NCI-H510A treated with DMSO at 0.1 percent for 48 hours (cell line): ENCODE measurements around the gene FBLN2.
A peak's percentile ranks its signal among the peaks of the same experiment; 100 is the strongest.

Experiments used
- DNase-seq: peaks from one replicate; lab custom pipeline; 2025; lab: John Stamatoyannopoulos, UW

The FBLN2 gene

DNA sequence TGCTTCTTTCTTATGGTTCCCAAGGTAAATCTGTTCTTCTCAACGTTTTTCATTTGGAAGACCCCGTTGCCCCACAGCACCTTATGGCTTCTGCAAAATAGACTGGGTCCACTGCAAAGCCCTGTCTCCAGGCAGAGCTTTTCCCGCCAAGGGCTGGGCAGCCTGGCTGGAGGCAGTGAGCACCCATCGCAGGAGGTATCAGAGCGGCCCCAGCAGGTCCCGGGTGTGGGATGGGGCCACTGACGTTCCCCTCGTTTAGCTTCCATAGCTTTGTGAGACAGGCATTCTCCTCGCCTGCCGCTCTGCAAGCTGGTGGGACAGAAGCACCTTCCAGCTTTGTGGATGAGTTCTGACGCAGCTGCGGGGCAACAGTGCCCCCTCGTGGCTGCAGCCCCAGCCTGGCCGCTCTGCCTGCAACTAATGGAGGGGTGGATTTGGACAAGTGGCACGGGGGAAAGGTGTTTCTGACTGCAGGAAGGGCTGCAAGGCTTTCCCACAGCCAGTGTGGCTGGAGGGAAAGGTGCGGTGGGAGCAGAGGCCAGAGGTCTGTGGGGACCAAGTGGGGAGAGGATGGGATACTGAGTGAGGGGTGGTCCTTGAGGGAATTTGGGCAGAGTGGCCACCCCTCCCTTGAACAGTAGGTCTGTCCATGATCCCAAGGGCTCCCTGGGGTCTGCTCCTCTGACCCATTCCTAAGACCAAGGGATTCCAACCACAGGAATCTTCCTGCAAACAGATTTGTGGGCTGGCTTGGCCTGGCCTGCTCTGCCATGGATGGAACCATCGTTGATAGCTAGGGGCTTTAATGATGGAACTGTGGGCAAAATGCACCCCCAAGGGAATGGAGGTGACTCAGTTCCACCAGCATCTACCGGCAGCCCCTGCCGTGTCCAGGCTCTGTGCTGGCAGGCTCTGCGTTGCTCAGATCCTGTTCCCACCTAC lies 99.4 kb downstream of the FBLN2 start:
- DNase-seq, result peak; percentile 89

DNA sequence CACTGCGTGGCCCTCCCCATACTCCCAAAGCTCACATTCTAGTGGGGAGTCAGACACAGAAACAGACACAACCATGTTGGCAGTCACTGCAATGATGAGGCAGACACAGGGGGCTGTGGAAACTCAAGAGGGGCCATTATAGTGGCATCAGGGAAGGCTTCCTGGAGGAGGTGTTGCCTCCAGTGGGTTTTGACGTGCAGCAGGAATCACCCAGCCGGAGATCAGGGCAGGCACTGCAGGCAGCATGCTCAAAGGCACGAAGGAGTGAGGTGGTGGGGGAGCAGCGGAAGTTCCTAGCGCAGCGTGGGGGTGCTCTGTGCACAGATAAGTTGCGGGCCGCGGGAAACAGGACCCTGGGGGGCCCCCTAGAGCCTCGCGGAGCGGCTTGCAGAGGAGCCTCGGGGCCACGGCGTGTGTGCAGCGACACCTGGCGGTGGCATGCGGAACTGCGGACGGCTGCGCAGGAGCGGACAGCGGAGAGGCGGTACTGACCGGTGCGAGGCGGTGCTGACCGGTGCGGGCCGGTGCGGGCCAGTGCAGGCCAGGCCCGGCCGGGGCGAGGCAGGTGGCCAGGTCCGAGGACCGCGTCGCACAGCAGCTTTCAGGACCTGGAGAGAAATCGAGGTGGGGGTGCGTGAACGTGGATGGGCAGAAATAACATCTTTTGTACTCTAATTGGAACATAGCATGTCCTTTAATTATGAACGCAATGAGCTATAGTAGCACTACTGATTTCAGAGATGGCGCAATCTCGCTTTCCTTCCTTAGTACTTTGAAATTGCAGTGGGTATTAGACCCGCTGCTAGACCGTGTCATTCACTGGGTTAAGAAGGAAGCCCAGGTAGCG lies 101.5 kb downstream of the FBLN2 start:
- peak; percentile 20 for DNase-seq

DNA sequence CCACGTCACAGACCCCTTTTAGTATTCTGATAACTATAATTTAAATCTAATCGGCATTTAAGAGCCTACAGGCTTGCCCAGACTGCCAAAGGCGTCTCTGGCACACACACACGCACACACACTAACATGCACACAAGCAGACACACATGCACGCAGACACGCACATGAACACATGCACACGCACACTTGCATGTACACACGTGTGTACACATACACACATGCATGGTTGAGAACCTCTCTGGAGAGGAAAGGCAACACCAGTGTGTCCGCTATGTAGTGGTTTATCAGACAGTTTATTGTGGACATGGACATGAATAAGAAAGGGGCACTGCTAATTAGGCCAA lies 102.1 kb downstream of the FBLN2 start:
- DNase-seq, result no peak

DNA sequence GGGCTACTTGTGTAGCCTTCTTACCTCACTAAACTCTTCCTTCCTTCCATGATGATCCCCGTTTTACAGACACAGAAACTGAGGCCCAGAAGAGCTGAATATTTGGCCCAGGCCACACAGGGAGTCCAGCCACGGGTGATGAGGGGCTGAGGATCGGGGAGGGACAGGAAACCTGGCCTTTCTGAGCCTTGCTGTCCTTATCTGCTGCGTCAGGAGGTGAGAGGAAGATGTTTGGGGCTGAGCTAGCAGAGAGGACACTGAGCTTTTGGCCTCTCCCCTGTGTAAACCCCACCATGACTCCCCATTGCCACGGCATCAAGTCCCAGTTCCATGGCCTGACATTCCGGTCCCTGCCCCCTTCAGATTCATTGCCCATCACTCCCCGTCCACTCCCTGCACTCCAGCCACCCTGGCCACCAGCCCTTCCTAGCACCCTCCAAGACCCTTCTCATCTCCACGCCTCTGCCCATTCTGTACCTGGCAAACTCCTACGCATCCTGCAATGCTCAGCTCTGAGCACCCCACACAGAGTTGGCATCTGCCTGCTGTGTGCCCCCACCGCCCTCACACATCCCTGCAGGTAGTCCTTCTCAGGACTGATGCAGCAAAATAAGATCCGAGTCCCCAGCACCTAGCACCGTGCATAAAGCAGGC lies 103.0 kb downstream of the FBLN2 start:
- DNase-seq, result no peak

DNA sequence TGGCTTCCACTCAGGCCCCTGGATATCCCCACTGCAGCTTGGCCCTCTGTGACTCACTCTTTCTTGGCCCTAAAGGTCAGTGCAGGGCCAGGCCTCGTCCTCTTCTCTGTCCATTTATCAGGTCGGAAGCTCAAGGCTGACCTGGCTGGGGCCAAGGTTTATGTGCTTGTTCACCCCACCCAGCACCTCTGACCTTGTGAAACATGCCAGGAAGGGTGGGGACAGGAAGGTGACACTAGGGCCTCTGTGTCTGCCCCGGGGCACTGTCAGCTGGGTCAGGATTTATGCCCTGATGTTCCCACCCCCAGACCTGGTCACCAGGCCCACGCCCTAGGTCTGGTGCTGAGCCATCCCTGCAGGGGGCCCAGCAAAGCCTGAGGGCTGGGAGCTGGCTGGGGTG lies 103.8 kb downstream of the FBLN2 start:
- no peak for DNase-seq

DNA sequence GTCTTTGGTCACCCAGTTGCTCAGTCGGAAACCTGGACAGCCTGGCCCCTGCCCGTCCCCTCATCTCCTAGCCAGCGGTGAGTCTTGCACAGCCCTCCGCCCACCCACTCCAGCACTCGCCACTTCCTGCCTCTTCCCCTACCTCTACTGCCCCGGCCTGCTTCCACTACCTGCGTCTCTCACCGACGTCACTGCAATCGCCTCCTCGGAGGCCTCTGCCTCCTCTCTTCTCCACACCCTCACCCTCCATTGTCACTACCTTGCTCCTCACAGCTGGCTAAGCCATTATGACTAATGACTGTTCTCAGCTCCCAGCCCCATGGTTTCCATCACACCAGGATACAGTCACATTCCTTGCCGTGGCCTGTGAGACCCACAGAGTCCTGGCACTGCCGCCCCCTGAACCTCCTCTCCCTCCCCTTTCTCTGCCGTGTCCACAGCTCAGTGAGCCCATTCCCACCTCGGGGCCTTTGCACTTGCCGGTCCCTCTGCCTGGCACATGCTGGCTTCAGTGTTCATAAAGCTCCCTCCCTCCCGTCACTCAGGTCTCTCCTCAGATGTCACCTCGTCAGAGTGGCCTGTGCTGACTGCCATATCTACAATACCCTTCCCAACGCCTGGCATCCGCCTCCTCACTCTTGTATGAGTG lies 104.8 kb downstream of the FBLN2 start:
- no peak for DNase-seq

DNA sequence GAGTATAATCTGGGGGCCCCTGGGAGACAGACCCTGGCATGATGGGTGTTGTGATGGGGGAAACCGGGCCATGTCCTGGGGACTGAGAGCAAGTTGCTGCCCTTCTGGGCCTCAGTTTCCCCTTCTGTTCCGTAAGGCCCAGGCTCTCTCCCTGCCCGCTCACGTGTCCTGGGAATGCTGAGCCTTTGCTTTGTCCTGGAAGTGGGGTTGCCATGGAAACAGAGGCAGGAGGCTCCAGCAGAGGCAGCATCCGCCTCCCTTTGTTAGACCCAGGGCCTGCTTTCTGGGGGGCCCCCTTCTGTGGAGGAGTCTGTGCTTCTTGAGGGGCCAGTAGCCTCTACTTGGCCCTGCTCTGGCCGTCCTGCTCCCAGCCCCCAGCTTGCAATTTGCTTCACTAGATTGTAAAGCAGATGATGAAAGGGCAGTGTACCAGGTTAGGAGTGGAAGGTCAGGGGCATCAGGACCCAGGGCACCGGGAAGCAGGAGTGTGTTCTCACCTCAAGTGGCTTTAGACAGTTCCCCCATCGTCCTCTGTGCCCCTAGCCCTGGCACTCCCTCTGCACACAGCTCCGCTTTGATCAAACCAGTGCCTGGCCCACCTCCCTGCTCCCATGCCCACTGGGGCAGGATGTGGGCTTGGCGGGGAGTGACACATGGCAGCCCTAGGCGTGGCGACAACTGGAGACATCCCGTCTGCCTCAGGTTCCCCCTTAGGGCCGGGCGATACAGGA lies 105.6 kb downstream of the FBLN2 start:
- DNase-seq, result no peak

DNA sequence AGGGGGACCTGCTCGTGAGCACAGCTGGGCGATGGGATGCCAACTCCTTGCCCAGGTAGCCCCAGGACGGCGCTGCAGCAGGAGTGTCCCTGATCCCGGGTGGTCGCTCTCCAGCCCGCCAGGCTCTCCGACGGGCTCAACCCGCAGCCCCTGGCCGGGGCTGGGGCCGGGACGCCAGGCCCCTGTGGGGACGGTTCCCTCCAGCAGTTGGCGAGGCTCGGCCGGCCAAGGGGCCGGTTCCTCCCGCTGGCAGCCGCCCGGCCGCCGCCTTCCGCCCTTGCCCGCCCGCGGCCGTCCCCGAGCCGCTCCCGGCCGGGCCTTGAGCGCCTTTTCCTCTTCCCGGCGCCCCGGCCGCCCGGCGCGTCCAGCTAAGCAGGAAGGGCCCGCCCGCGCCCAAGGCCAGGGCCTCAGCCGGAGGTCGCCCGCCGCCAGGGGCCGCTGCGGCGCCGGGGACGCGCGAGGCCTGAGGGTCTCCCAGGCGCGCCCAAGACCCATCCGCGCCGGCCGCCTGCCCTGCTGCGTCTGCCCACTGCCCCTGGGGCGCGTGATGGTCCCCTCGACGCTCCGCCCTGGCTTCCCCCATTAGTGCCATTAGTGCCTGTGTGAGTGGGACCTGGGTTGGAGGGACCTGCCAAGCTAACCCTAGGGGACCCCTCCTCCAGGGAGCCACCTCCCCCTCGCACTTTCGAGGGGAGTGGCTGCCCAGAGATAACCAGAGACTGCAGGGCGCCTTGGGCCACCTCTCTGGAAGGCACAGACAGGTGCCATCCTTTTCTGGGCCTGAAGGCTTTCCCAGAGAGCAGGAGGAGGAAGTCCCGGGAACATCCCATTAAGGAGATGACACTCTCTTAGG lies 106.4 kb downstream of the FBLN2 start:
- DNase-seq, result no peak

DNA sequence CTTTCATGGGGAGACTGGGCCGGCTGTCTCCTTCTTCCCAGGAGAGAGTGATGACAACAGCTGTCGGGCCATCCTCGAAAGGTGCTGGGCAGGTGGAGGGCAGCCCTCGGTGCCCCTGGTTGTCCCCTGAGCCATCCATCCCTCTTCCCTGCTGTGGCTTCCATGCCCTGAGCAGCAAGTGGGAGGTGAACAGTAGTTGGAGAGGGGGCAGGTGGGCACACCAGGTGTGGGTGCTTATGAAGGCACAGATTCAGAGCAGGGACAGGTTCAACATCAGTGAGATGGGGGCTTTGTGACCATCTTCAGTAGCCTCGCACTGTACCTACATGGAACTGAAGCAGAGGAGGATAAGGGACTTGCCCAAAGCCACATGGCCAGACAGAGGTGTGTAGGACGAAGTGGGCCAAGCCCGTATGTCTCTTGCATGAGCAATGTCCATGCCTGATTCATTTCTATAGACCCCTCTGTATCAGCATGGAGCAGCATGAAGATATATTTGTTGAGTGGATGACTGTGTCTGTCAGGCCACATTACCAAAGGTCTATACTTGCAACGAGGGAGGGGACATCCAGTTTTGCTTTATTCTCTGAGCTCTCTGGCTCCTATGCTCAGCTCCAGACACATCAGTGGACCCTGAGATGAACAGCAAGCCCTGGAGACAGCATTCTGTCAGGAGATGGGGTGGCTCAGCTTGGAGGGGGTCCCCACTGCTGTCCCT lies 107.8 kb downstream of the FBLN2 start:
- DNase-seq, result no peak

DNA sequence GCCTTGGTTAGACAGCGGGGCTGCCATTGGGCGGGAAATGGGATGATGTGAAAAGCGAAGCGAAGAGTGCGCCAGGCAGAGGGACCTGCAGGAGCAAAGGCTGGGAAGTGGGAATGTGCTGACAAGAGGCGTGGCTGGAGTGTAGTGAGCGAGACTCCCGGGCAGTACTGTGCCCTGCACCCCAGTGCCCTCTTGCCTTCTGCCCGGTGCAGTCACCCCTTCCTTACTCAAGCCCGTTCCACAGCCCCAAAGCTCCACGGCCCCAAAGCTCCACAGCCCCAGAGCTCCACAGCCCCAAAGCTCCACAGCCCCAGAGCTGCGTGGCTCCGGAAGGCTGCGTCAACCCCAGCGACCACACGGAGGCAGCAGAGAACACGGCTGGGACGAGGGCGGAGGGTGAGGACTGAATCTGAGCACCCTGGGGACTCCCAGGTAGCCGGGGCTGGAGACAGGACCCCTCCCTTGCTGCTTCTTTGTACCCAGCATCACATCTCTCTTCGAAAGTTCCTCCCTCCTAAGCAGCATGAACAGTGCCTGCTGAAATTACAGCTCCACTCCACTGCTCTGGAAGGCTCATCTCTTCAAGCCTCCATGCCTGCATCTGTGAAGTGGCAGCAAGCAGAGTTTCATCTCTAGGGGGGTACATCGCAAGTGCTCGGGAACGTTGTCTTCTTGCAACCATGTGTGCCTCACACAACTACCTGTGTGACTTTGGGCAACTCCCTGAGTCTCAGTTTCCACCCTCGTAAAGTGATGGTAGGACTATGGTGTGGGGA lies 108.9 kb downstream of the FBLN2 start:
- DNase-seq, result peak; percentile 55

DNA sequence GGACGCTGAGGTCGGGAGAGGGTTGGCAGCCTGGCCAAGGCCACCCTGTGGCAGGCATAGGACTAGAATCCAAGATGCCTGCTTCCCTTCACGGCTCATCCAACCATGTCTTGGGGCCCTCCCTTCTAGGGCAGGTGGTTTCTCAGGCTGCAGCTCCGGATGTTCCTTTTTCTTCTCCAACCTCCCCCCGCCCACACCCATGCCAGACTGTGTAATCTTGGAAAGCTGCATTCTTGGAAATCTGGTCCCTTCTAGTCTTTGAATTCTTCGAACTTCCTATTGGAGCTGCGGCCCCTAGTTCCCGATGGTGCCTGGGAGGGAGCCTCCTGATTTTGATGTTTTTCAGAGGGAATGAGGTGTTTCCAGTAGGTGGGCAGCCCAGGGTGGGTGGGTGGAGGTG lies 109.8 kb downstream of the FBLN2 start:
- no peak for DNase-seq

DNA sequence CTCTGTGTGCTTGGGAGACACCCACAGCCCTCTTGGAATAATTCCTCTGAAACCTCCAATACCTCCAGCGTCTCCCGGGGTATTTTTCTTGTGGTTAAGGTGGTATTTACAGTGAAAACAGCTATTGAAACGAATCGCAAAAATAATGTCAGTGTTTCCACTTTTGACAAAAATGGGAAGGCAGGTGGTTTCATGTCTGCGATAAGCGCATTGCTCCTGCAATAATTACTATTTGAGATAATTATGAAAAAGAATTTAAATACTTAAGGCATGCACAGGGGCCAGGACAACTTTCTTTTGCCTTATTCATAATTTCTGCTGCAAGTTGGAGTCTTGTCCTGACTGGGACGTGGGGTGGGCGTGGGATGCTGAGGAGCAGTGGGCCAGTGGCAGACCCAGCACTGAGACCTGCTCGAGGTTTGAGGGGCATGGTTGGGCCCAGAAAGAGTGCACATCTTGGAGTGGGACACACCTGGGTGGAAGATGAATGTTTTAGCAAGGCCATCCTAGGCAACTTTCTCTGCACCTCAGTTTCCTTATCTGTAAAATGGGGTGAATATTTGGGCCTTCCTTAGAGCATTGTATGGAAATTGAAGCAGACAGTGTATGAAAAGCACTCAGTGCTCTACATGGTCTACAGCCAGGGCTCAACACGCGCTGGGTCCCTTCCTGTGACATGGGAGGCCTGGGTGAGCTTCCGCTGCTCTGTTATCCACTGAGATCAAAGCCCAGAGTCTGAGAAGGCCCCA lies 110.5 kb downstream of the FBLN2 start:
- DNase-seq, result no peak

DNA sequence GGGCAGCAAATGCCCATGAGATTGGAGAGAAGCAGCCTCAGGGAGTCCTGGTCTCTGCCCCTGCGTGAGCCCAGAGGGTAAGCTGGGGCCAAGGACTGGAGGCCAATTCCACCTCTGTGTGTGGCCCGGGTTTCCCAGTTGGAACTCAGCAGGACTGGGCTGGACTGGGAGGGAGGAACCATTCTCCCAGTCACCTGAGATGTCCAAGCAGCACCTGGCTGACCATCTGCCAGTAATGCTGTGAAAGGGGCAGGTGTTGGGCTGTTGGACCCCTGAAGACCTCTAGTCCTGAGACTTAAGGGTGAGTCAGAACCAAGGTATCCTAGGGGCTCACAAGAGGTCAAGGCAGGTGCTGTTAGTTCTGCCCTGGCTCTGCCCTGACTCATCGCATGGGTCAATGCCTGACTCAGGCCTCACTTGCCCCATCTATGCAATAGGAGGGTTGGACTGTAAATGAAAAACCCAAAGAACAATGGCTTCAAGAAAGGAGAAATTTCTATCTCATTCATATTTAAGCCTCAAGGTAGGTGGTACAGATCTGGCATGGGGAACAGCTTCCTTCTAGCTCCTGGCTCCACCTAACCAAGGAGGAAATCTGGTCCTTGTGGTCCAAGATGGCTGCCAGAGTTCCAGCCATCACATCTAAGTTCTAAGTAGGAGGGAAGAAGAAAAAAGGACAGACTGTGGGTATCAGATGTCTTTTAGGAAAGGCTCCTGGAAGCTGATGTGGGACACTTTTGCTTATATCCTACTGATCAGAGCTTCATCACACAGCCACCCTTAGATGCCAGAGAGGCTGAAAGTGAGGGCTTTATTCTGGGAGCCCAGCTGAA lies 111.3 kb downstream of the FBLN2 start:
- DNase-seq, result no peak

DNA sequence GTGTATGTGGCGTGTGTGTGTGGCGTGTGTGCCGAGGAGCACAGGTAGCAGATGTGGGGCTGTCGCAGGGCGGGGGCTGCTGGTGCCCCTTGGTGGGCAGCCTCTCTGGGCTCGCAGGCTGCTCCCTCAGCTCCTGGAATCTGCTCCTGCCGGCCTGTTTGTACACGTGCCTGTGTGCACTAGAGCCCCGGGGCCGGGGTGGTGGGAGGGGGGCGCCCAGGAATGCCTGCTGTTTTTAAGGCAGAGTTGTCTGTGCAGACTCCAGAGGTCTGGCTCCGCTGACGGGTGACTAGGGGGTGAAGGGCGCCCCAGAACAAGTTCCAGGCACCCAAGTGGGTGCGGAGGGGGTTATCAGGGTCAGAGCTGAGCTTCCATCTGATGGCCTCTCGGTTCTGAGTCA lies 112.2 kb downstream of the FBLN2 start:
- DNase-seq, result no peak

DNA sequence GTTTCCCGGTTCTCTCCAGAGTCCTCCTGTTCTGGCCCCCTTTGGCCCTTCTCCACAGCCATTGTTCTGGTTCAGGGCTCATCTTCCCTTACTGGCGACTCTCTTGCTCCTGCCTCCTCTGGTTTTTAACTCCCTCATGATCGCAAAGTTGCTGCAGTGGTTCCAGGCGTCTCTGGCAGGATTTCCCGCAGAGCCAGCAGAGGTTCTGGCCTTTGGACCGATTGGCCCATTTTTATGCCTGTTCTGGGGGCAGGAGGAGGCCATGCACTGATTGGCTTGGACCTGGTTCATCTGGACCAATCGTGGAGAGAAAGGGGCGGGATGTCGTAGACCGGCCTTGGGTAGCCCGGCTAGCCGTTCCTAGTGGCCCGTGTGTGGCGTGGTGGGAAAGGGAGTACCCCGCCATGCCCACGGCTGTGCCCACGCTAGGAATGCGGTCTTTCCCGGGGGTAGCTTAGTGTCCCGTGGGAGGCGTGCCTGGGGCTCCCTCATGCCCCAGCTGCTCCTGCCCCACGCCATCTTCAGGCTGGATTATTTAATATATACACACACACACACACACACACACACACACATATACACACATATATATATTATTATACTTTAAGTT lies 113.4 kb downstream of the FBLN2 start:
- DNase-seq, result no peak

DNA sequence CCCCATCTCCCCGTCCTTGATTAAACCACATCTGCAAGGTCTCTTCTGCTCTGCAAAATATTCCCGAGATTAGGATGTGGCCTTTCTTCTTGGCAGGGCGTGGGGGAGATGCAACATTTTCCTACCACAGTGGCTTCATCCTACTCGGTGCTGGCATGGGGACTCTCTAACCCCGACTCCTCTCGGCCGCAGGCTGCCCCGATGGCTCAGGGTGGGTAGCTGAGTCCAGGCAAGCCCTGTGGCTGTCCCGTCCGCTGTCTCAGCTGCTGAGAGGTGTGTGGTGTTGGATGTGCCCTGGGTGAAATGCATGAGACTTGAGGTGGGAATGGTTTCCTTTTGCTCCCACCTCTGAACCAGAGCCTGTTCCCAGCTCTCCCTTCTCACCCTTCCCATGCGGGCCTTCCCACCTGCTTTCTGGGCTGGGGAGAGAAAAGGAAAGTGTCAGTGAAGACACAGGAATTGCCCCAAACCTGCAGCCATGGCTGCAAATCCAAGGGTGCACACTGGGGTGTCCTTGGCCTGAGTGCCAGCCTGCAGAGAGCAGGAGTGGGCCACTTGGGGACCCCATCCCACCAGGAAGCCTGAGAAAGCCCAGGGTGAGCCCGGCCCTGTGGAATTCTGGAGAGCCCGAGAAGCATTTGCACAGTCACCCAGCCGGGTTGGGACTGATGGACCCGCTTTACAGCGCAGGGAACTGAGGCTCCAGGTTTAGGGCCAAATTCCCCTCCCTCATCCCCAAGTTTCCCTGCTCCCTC lies 115.0 kb downstream of the FBLN2 start:
- no peak for DNase-seq
